ENCODE data around the gene ORC1.

ORC1 gene

DNA sequence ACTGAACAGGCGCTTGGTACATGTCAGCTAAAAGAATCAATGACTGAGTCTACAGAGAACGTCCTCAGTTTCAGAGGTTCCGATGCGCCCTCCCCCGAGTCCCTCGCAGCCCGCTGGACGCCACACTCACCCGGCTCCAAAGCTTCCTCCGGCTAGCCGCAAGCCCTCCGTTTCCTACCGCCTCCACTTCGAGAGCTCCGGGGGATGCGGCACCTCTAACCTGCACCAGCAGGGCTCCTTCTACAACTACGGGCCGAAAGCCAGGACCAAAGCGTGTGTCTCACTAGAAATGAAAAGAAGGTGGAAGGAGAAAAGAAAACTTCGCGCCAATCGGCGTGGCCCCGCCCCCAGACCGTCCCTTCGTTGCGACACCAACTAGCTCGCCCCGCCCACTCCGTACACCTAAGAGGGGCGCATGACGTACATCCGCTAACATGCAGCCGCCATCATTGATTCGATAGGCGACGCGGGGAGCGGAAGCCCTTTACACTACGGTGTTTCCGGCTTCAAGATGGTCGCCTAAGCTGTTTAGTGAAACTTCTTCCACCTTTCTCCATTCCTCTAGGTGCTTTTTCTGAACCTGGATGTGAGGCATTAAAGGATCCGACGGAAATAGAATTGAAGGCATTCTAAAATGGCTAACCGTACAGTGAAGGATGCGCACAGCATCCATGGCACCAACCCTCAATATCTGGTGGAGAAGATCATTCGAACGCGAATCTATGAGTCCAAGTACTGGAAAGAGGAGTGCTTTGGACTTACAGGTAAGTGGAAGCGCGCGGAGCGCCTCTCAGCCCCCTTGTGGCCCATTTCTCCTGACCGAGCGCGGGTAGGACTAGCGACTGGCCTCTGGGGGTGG lies at the start of gene ORC1, which contains the start of gene PRPF38A:
ORC1 (minus strand) TSS at position 308 of the 859 bp plus-strand sequence. CDS start 2,200 bp downstream, outside the sequence.
PRPF38A (plus strand) TSS at position 487 of the 859 bp plus-strand sequence; CDS start at position 635, 148 bp downstream.
- peak; percentile 96 to 98 for DNase-seq

DNA sequence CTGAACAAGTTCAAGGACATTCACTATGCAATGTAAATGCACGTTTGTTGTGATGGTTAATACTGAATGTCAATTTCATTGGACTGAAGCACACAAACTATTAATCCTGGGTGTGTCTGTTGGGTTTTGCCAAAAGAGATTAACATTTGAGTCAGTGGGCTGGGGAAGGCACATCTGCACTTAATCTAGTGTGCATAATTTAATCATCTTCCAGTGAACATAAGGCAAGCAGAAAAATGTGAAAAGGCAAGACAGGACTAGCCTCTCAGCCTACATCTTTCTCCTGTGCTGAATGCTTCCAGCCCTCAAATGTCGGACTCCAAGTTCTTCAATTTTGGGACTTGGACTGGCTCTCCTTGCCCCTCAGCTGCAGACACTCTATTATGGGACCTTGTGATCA lies 40.2 kb upstream of the ORC1 start:
- DNase-seq = no peak

DNA sequence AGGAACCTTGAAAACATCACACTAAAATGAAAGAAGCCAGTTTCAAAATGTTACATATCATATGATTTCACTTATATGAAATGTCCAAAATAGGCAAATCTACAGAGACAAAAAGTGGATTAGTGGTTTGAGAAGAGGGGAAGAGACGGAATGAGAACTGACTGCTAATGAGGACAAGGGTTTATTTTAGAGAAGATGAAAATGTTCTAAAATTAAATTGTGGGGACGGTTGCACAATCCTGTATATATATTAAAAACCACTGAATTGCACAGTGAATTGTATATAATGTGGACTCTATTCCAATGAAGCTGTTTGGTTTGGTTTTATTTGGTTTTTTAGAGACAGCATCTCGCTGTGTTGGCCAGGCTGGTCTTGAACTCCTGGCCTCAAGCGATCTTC lies 35.8 kb upstream of the ORC1 start:
- no peak for DNase-seq

DNA sequence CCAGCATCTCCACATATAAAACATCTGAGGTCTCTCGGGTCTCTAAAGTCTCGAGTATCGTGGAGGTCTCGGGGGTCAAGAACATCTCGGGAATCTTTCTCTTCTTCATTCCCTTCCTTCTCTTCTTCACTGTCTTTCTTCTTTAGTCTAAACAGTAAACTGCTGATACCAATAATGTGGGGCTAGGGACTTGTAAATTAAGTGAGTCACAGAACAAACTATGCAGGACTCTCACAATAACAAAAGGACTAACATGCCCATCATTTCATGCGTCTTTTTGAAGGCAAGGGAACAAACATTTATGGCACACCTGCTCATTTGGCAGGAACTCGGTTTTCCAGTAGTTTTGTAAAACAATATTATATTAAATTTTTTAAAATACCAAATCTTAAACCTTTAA lies 32.6 kb upstream of the ORC1 start:
- no peak for DNase-seq

DNA sequence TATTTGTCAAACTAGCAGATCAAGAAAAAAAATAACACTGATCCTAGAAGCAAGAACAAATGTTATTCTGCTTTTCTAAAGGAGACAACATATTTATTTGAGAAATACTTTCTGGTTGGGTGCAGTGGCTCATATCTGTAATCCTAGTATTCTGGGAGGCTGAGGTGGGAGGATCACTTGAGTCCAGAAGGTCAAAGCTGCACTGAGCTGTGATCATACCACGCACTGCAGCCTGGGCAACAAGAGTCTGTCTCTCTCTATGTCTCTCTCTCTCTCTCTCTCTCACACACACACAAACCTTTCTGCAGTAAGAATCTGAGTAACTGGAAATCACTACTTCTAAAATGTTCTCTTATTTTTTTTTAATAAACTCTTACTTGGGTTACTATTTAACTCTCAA lies 31.4 kb upstream of the ORC1 start:
- DNase-seq = no peak

DNA sequence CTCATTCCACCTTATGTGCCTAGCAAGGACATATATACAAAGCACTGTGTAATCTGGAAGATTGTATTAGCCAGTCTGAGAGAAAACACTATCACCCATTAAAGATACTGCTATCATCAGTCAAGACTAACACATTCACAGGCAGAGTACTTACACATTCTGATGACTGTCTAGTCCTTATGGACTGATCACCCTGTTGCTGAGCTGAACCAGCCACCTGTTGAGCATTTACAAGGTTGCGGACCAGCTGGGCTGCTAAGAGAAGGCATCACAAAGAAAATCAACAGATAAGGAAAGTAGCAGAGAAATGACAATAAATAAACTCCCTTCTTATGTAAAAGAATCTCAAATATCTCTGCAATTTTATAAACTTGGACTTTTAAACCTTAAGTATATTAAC lies 31.0 kb upstream of the ORC1 start:
- DNase-seq = no peak

DNA sequence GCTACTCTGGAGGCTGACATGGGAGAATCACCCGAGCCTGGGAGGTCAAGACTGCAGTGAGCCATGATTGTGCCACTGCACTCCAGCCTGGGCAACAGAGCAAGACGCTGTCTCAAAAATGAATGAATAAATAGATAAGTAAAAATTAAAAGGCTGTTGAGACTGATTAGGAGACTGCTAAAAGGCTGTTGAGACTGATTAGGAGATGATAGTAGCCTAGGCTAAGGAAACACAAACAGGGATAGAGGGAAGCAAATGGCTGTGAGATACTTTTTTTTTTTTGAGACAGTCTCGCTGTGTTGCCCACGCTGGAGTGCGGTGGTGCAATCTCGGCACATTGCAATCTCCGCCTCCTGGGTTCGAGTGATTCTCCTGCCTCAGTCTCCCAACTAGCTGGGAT lies 28.6 kb upstream of the ORC1 start:
- DNase-seq = no peak

DNA sequence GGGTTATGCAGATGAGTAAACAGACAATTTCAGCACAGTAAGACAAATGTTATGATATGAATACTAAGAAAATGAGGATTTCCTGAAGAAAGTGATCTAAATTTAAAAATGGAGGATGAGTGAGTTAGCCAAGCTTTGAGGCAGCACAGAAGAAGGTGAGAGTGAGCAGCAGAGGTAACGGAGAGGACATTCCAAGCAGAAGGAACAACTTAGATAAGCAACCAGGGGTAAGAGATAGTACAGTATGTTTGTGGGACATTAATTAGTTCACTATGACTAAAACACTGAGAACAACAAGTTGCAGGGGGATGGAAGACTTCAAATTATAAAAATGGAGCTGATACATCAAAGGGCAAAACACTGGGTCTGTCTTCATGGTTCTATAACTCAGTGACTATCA lies 22.9 kb upstream of the ORC1 start:
- no peak for DNase-seq

DNA sequence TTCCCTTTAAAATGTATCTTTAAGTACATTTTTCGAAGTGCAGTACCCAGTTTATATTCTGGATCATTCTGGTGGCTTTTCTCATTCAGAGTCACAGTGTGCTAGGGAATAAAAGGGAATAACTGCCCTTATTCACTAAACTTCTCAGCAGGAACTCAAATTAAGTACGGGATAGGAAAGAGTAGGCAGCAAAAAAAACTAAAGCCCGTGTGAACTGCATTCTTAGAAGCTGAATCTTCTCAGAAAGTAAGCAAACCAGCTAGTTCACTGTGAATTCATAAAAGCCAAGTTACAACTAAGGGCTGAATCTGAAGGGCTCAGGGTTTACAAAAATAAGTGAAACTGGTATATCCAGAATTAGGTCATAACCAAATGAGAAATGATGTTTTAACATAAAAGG lies 22.1 kb upstream of the ORC1 start:
- no peak for DNase-seq

DNA sequence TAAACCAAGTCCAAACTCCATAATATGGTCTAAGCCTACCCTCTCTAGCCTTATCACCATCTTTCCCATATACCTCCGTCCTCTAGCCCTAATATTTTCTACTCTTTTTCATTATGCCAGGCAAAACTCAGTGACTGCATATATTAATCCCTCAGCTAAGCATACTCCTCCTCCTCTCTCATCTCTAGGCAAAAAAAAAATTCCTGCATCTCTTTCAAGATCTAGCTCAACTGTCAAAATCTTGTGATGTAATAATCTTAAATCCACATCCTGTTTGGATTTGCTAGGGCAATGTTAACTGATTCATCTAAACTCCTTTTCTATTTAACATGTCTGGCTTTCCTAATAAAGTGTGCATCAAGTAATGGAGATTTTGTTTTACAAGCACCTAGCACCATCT lies 20.6 kb upstream of the ORC1 start:
- DNase-seq = no peak

DNA sequence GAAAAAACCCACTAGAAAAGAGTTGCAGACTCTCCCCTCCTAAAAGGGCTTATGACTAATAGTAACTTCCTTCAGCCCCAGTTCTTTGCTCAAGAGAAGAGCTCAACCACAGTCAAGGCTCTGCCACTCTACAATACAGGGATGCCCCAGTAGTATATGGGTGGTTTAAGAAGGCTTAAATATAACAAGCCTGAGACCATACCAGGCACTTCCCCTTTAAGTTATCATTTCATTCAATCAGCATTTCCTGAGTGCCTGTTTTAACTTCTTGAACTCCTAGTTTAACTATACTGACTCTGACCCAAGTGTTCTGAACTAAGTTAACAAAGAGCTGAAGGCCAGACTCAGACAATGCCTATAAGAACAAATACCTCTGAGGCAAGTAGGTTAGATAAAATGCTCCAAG lies 20.0 kb upstream of the ORC1 start:
- peak in 1 of 2 experiments; percentile 25 for DNase-seq

DNA sequence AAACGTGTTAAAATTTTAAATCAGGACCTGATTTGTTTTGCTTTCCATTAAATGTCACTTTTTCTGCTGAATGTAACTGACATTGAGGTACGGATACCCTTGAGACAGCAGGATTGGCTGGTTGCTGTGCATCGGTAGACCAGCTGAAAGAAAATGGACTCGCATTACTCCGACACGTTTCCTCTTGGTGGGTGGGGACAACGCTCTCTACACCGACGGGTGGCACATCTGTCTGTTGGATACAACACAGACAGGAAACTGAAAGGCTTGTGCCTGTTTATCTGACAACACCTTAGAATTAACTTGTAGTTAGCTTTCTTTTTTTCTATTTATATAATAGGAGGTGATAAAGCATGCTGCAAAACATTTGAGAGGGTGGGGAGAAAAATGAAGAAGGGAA lies 19.5 kb upstream of the ORC1 start:
- peak; percentile 26 to 69 for DNase-seq

DNA sequence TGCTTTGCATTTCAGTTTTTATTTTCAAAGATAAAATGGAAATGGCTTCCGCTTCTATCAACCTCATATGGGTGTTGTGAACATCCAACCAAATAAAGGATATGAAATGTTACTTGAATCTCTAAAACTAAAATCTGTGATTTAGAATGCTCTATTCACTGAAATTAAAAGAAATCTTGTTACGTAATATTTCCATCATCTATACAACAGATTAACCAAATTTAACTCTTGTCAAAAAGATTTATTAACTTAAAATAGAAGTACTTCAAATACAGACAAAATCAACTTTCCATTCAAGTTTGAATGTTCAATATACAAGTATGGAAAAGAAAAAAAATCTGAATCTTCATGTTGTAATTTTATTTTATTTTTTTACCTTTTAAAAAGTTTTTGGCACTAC lies 18.8 kb upstream of the ORC1 start:
- no peak for DNase-seq

DNA sequence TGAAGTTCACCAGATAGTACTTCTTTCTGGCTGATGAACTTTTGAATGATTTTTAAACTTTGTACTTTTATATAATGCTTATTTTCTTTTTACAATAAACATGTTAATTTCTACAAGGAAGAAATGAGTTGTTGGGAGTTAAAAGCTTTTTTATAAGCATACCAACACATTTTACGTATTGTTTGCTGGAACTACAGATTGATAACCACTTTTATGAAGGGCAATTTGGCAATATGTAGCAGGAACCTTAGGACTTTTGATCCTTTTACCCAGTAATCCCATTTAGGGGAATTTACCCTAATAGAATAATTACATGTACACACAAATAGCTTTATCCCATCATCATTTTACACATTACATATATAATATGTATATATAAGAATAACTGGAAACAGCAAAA lies 16.5 kb upstream of the ORC1 start:
- no peak for DNase-seq

DNA sequence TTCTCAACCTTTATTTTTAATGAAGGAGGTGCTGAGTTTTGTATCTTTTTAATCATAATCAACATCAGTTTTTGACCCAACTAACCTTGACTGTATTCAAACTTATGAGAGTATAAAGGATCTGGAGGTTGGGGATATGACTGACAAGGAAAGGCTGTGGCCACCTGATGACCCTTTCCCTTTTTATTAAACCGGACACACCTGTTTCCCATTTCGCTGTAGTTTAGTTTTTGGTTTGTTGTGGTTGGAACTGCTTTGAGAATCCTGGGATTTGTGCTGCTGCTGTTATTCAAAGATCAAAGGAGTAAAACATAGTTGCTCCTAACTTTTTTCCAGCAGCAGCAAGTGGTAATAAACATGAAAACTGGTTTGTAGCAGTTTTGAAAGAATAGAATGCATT lies 12.6 kb upstream of the ORC1 start:
- no peak for DNase-seq

DNA sequence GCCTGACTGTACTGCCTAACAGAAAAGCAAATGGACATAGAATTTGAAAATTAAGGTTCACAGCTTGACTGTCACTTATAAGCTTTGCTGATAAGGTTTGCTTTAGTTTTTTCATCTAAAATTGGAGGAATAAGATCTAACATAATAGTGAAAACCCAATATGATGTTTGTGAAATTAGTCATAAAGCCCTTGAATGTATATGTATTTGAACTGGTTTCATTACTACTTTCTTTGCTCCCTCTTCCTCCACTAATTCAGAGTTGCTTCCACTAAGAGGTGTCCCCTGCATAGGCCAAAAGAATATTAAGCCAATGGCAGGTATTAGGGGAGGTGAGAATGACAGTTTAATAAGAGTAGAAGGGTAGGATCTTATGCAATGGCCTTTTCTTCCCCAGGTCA lies 10.7 kb upstream of the ORC1 start:
- no peak for DNase-seq

DNA sequence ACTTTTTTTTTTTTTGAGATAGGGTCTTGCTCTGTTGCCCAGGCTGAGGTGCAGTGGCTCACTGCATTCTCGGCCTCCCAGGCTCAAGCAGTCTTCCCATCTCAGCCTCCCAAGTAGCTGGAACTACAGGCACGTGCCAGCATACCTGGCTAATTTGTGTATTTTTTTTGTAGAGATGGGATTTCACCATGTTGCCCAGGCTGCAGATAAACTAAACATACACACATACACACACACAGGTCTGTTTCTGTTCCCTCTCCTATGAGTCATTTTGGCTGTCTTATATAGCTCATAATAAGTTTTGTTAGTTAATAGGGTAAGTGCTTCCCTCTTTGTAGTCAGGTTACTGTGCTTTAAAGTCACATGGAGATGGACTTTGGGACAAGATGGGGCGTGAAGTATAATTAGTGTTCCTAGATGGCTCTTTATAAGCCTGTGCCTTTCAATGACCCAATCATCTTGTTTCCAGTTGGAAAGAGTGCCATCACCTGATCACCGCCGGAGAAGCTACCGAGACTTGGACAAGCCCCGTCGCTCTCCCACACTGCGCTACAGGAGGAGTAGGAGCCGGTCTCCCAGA lies 9.3 kb upstream of the ORC1 start:
- DNase-seq = no peak

DNA sequence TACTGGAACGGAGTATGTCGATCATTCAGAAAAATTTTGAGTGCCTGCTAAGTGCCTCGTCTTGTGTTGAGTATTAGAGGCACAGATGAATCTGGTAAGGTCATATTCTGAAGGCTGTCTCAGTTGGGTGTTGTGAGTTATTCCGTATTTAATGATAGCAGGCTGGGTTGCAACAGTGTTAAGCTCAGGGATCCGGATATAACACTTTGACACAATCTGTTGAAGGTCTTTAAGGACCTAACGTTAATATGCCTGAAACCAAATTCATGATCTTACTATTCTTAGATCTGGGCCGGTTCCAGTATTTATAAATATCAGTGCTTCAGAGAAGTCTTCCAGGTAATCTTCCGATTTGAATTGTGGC lies 734 bp upstream of the ORC1 start:
- no peak for DNase-seq

DNA sequence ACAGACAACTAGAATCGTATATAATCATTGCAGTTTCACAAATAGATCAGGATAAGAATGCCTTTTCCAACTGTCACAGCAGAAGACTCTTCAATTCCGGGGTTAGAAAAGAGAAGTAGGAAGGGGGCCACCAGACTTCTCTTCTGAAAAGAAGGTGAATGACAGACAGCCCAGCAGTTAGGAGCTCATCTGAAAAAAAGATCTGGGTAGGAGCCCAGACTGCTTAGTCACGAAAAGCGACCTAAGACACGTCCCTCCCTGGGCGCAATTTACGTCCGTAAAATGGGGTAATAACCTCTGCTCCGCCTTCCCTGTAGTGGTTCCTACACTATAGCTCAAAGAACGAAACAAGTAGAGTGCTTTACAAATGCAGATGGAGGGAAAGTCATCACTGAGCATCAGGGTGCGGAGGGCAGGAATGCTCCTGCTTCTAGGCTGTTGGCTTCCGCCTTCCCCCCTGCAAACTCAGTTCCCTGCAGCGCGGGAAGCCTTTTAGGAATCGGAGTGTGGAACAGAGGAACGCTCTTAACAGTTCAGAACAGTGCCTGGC lies 582 bp downstream of the ORC1 start:
- peak; percentile 19 to 34 for DNase-seq

DNA sequence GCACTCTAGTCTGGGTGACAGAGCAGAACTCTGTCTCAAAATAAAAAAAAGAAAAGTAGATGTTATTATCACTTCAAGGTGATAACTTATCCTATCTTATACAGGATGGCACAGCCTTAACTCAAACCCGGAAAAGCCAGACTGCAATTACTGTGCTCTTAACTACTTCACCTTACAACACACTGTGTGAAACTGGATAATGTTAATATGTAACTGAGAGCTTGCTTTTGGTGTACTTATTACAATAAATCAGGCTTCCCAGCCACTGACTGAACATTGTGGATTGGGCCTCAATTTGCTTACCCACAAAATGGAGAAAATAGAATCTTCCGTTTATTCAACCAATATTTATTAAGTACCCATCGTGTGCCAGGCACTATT lies 1.4 kb downstream of the ORC1 start:
- no peak for DNase-seq

DNA sequence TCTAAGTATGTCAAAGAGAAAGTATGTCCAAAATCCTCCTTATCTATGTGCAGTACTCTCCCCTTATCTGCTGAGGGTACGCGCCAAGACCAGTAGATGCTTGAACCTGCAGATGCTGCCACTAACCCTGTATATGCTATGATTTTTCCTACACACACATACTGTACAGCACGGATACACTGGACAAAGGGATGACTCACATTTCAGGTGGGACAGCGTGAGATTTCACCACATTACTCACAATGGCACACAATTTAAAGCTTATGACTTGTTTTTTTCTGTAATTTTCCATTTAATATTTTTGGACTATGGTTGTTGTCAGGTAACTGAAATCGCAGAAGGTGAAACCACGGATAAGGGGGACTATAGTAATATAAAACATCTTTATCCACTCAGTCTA lies 4.1 kb downstream of the ORC1 start:
- no peak for DNase-seq

DNA sequence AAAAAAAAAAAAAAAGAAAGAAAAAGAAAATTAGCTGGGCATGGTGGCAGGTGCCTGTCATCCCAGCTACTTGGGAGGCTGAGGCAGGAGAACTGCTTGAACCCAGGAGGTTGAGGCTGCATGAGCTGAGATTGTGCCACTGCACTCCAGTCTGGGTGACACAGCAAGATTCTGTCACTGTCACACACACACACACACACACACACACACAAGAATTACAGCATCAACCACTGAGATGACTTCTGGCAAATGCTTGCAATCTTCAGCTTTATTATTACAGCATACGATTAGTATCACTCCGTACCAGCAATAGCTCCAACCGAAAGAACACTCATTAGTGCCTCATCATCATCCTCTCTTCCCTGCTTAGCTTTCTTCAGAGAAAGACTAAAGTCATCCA lies 4.6 kb downstream of the ORC1 start:
- no peak for DNase-seq

DNA sequence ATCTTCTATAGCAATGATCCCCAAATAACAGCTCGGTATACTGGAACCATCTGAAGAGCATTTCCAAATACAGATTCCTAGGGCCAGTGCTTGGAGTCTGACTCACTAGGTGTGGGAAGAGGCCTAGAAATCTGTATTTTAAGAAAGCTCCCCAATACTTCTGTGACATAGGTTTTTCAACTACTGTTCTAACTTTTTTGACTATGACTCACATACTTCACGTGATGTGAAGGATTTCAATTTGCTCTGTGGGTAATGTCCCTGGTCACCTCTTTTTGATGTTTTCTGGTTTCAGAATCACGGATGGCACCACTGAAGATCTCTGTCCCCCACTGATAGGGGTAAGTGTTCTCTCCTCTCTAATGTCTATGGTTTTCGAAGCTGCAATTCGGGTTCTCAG lies 11.0 kb downstream of the ORC1 start:
- DNase-seq = no peak

DNA sequence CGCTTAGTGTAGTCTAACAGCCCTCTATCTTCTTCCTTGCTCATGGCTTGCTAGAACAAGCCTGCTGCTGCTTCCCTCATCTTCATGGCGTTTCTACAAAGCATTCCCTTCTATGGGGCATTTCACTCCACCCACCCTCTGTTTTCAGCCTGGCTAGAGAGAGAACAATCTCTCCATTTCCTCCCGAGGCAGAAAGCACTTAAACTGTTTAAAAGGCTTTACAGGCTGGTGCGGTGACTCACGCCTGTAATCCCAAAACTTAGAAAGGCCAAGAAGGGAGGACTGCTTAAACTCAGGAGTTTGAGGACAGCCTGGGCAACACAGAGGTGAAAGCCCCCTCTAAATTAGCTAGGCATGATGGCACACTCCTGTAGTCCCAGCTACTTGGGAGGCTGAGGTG lies 17.8 kb downstream of the ORC1 start:
- no peak for DNase-seq

DNA sequence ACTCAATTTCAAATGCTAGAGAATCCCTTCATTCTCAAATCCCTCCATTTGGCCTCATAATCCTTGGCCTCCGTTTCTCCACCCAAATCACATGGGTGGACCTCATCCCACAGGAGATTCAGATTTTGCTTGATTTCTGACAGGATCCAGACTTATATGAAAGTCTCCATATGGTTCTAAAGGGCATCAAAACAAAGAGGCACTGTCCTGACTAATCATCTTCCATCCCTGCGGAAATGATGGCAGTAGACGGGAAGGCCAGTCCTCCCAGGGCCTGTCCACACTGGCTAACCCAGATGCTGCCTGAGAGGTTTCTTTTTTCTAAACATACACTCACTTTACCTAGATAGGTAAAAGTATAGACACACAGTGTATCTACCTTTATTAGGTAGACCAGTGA lies 18.8 kb downstream of the ORC1 start:
- no peak for DNase-seq

Measured in stimulated activated CD4-positive, alpha-beta T cell treated with anti-CD3 and anti-CD28 coated beads, Interleukin-4, amount 100 ng/mL, for 4 hours (primary cell).